Measurements from ENCODE around the gene CDKN2AIP.

DNA sequence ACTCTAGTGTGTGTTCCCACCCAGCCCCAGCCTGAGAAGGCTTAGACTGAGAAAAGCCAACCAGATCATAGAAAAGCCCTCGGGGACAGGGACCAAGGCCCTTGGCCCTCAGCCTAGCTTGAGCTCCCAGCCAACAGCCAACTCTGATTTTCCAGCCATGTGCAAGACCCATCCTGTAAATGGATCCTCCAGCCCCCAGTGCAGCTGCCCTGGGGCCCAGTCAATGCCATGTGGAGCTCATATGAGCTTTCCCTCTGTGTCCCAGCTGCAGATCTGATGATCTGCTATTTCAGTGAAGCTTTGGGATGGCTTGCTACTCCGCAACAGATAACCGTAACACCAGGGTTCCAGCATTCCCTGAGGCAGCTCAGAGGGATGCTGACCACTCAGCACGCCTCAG lies 40.5 kb upstream of the CDKN2AIP start:
- TF ChIP-seq POLR2A (IDR thresholded peaks at IDR 0.05; ENCODE audit: low read length) (no peak), GATA1 (IDR thresholded peaks at IDR 0.05; ENCODE audit: low read depth, low read length) (no peak)
